ENCODE measurements around the gene ERN1. TPM values are rescaled to one million over a fixed set of nuclear protein-coding genes. Genes with fewer than 3 reads are reported as not detected.

Gene ERN1
- total and polyA plus RNA-seq, 2 donors (not counting 1 experiment from before 2014, with no cell fraction given), result 3.3 to 11.7 TPM

GRCh38 chr17:64063766-64064224 is 66.1 kb downstream of the ERN1 start:
- H2AFZ ChIP-seq (ENCODE audit: low read length), result no peak overlapping the region
- H4K20me1 ChIP-seq (ENCODE audit: control insufficient read depth, extremely low read depth, insufficient read depth, low read length), result no peaks in the 10 kb centered on the region
- H3K27ac ChIP-seq (ENCODE audit: insufficient read depth, low read length), result no peak overlapping the region
- no peaks in the 10 kb centered on the region for H3K36me3 ChIP-seq (ENCODE audit: control insufficient read depth, insufficient read depth, low read length)
- TF ChIP-seq EZH2 (IDR thresholded peaks at IDR 0.05; ENCODE audit: low read length, missing control alignments), result no peak
- TF ChIP-seq CTCF (conservative IDR thresholded peaks at IDR 0.05 in 1 of 2, IDR thresholded peaks at IDR 0.05 in 1 of 2; ENCODE audit: low read depth in 1 of 2, low read length in 2 of 2), result peak in 1 of 2 donors; percentile 58
- no peak overlapping the region for H3K4me3 ChIP-seq (replicated peaks in 1 of 4; ENCODE audit: control extremely low read depth in 1 of 4, insufficient read depth in 1 of 4, low read depth in 3 of 4, low read length in 4 of 4)
- H3K27me3 ChIP-seq (ENCODE audit: control insufficient read depth, insufficient read depth, low read length), result no peaks in the 10 kb centered on the region
- H3K79me2 ChIP-seq (ENCODE audit: control insufficient read depth, insufficient read depth, low read length), result no peaks in the 10 kb centered on the region
- H3K4me2 ChIP-seq (ENCODE audit: extremely low read depth, insufficient read depth, low read length), result no peak overlapping the region
- no peaks in the 10 kb centered on the region for H3K9me3 ChIP-seq (ENCODE audit: control insufficient read depth, insufficient read depth, low read depth, low read length)
- H3K9ac ChIP-seq (ENCODE audit: insufficient read depth, low read length), result no peak overlapping the region
- DNase-seq (ENCODE audit: low read depth in 2 of 2), result peak; percentile 24 to 44
- H3K4me1 ChIP-seq (ENCODE audit: control insufficient read depth, extremely low read depth, insufficient read depth, low read length), result no peaks in the 10 kb centered on the region

GRCh38 chr17:64063088-64063487 is 66.9 kb downstream of the ERN1 start:
- H4K20me1 ChIP-seq (ENCODE audit: control insufficient read depth, extremely low read depth, insufficient read depth, low read length), result no peaks in the 10 kb centered on the region
- no peaks in the 10 kb centered on the region for H3K9me3 ChIP-seq (ENCODE audit: control insufficient read depth, insufficient read depth, low read depth, low read length)
- no peaks in the 10 kb centered on the region for H3K79me2 ChIP-seq (ENCODE audit: control insufficient read depth, insufficient read depth, low read length)
- H3K4me2 ChIP-seq (ENCODE audit: extremely low read depth, insufficient read depth, low read length), result no peak overlapping the region
- H3K27me3 ChIP-seq (ENCODE audit: control insufficient read depth, insufficient read depth, low read length), result no peaks in the 10 kb centered on the region
- no peaks in the 10 kb centered on the region for H3K36me3 ChIP-seq (ENCODE audit: control insufficient read depth, insufficient read depth, low read length)
- H3K9ac ChIP-seq (ENCODE audit: insufficient read depth, low read length), result no peak overlapping the region
- DNase-seq (ENCODE audit: low read depth in 2 of 2), result no peak
- no peak for TF ChIP-seq EZH2 (IDR thresholded peaks at IDR 0.05; ENCODE audit: low read length, missing control alignments)
- no peak for TF ChIP-seq CTCF (conservative IDR thresholded peaks at IDR 0.05 in 1 of 2, IDR thresholded peaks at IDR 0.05 in 1 of 2; ENCODE audit: low read depth in 1 of 2, low read length in 2 of 2)
- H3K27ac ChIP-seq (ENCODE audit: insufficient read depth, low read length), result no peak overlapping the region
- no peaks in the 10 kb centered on the region for H3K4me1 ChIP-seq (ENCODE audit: control insufficient read depth, extremely low read depth, insufficient read depth, low read length)
- H3K4me3 ChIP-seq (replicated peaks in 1 of 4; ENCODE audit: control extremely low read depth in 1 of 4, insufficient read depth in 1 of 4, low read depth in 3 of 4, low read length in 4 of 4), result no peak overlapping the region
- H2AFZ ChIP-seq (ENCODE audit: low read length), result no peak overlapping the region

- Histone ChIP-seq H3K27me3 (ENCODE audit: control insufficient read depth, insufficient read depth, low read length) (no peaks in the 10 kb centered on the region), H3K4me3 (replicated peaks in 1 of 4; ENCODE audit: control extremely low read depth in 1 of 4, insufficient read depth in 1 of 4, low read depth in 3 of 4, low read length in 4 of 4) (no peak overlapping the region), H3K9ac (ENCODE audit: insufficient read depth, low read length) (no peak overlapping the region), H3K27ac (ENCODE audit: insufficient read depth, low read length) (no peak overlapping the region), H2AFZ (ENCODE audit: low read length) (no peak overlapping the region), H3K36me3 (ENCODE audit: control insufficient read depth, insufficient read depth, low read length) (no peaks in the 10 kb centered on the region), H4K20me1 (ENCODE audit: control insufficient read depth, extremely low read depth, insufficient read depth, low read length) (no peaks in the 10 kb centered on the region), H3K4me1 (ENCODE audit: control insufficient read depth, extremely low read depth, insufficient read depth, low read length) (no peaks in the 10 kb centered on the region), H3K79me2 (ENCODE audit: control insufficient read depth, insufficient read depth, low read length) (no peaks in the 10 kb centered on the region), H3K4me2 (ENCODE audit: extremely low read depth, insufficient read depth, low read length) (no peak overlapping the region), H3K9me3 (ENCODE audit: control insufficient read depth, insufficient read depth, low read depth, low read length) (no peaks in the 10 kb centered on the region)
- DNase-seq (ENCODE audit: low read depth in 2 of 2), result peak in 1 of 2 donors; percentile 23
- TF ChIP-seq EZH2 (IDR thresholded peaks at IDR 0.05; ENCODE audit: low read length, missing control alignments), result no peak
- no peak for TF ChIP-seq CTCF (conservative IDR thresholded peaks at IDR 0.05 in 1 of 2, IDR thresholded peaks at IDR 0.05 in 1 of 2; ENCODE audit: low read depth in 1 of 2, low read length in 2 of 2)
Observed at GRCh38 chr17:64061178-64061898, 68.6 kb downstream of the ERN1 start.
